HG03354 (cell line): ENCODE measurements around the gene CCR3.
"Not testable (repeated sequence)": the region's sequence is repeated elsewhere in the genome, so short reads cannot be mapped to it uniquely, and the experiment has no call there.

Experiments
- ATAC-seq: cut with Tn5 transposase; IDR thresholded peaks from one replicate; pipeline ENCODE4 v1.9.1; 2021; ENCODE audit warnings: mild to moderate bottlenecking; ENCODE audit not compliant: unreplicated experiment, poor library complexity, severe bottlenecking

Gene CCR3

GRCh38 chr3:46242120-46242519 is at the start of gene CCR3:
Gene CCR3 (plus strand): TSS chr3:46242460. CDS start chr3:46265159, 22,699 bp downstream.
- ATAC-seq, result no peak

- no peak for ATAC-seq
Observed at GRCh38 chr3:46192939-46193338, 49.3 kb upstream of the CCR3 start.

GRCh38 chr3:46193436-46193835 is 48.8 kb upstream of the CCR3 start:
- ATAC-seq, result no peak

GRCh38 chr3:46194868-46195553 is 47.2 kb upstream of the CCR3 start:
- ATAC-seq, result no peak

GRCh38 chr3:46196261-46196957 is 45.9 kb upstream of the CCR3 start:
- ATAC-seq, result no peak

GRCh38 chr3:46200211-46200610 is 42.0 kb upstream of the CCR3 start:
- ATAC-seq, result no peak

GRCh38 chr3:46200790-46201189 is 41.5 kb upstream of the CCR3 start:
- no peak for ATAC-seq

GRCh38 chr3:46202535-46202934 is 39.7 kb upstream of the CCR3 start:
- ATAC-seq, result no peak

- no peak for ATAC-seq
Observed at GRCh38 chr3:46203681-46204080, 38.6 kb upstream of the CCR3 start.

GRCh38 chr3:46205286-46205960 is 36.8 kb upstream of the CCR3 start:
- ATAC-seq, result no peak

- no peak for ATAC-seq
Observed at GRCh38 chr3:46206282-46207015, 35.8 kb upstream of the CCR3 start.

GRCh38 chr3:46207514-46207913 is 34.7 kb upstream of the CCR3 start:
- ATAC-seq, result not testable (repeated sequence)

GRCh38 chr3:46208167-46208704 is 34.0 kb upstream of the CCR3 start, which contains the start of gene CCR1:
Gene CCR1 (minus strand): TSS chr3:46208313. CDS start chr3:46204313, 4,000 bp downstream.
- peak; percentile 77 for ATAC-seq

GRCh38 chr3:46209053-46209452 is 33.2 kb upstream of the CCR3 start:
- no peak for ATAC-seq

GRCh38 chr3:46209746-46210470 is 32.4 kb upstream of the CCR3 start:
- ATAC-seq, result no peak

GRCh38 chr3:46212101-46212500 is 30.2 kb upstream of the CCR3 start:
- no peak for ATAC-seq

- no peak for ATAC-seq
Observed at GRCh38 chr3:46213201-46213600, 29.1 kb upstream of the CCR3 start.

GRCh38 chr3:46214751-46215352 is 27.4 kb upstream of the CCR3 start:
- ATAC-seq, result no peak
